ENCODE data around the gene ZNF91.

The ZNF91 gene

DNA sequence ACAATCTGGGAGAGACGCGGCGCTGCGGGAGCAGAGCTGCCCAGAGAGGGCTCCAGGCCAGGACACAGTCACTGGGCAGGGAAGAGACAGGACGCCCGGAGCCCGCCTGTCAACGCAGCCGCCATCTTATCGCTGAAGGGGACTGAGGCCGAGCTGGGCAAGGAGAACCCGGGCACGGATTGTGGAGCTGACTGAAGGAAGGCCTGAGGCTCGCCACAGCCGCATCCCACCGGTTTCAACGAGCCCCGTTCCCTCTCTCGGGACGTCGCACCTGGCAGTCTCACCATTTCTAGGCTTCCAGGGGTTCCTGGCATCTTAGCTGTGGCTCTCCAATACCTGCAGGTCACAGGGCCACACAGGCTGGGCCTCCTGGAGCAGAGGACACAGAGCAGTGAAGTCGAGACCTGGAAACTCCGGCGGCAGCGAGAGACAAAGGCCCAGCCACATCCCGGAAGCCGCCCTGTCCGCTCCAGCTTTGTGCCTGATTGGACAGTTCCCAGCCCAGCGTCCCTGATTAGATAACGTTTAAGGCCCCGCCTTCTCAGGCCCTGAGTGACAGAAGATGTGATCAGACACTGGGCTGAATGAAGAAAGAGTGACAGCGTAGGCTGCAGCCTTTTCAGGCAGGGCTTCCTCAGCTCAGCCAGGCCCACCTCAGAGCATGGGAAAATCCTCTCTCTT, at the start of gene ZNF91:
ZNF91 (minus strand) TSS at position 431 of the 681 bp plus-strand sequence; CDS start at position 314, 117 bp downstream.
- DNase-seq (ENCODE audit: low read depth) = peak; percentile 97
- peak within 1 kb of the TSS; percentile 95 for H3K4me3 ChIP-seq (ENCODE audit: low read length)
- TF ChIP-seq, protein P1, sequence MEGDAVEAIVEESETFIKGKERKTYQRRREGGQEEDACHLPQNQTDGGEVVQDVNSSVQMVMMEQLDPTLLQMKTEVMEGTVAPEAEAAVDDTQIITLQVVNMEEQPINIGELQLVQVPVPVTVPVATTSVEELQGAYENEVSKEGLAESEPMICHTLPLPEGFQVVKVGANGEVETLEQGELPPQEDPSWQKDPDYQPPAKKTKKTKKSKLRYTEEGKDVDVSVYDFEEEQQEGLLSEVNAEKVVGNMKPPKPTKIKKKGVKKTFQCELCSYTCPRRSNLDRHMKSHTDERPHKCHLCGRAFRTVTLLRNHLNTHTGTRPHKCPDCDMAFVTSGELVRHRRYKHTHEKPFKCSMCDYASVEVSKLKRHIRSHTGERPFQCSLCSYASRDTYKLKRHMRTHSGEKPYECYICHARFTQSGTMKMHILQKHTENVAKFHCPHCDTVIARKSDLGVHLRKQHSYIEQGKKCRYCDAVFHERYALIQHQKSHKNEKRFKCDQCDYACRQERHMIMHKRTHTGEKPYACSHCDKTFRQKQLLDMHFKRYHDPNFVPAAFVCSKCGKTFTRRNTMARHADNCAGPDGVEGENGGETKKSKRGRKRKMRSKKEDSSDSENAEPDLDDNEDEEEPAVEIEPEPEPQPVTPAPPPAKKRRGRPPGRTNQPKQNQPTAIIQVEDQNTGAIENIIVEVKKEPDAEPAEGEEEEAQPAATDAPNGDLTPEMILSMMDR (IDR thresholded peaks at IDR 0.05; ENCODE audit: insufficient read depth, low read depth, low read length, missing control alignments) = no peak

- DNase-seq (ENCODE audit: low read depth) = no peak
- TF ChIP-seq, protein P1 (IDR thresholded peaks at IDR 0.05; ENCODE audit: insufficient read depth, low read depth, low read length, missing control alignments) = peak; percentile 47
Observed at GRCh38 chr19:23440791-23441190, 45.5 kb upstream of the ZNF91 start.

DNA sequence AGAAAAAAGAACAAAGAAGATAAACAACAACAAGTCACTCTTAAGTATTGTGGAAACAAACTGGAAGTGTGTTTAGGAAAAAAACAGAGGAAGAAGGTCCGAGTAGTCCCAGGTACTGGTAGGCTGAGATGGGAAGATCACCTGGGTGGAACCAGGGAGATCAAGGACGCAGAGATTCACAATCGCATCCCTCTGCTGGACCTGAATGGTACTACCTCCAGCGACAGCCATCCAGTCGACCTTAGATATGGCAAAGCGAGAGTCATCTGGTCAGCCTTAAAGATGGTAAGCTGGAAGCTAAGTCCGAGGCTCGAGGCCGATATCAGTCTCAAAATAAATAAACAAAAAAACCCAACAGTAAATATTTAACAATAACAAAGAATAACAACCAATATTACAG, 44.9 kb upstream of the ZNF91 start:
- no peak overlapping the region for H3K4me3 ChIP-seq (ENCODE audit: low read length)
- TF ChIP-seq, protein P1 (IDR thresholded peaks at IDR 0.05; ENCODE audit: insufficient read depth, low read depth, low read length, missing control alignments) = peak; percentile 27
- no peak for DNase-seq (ENCODE audit: low read depth)

More at GRCh38 chr19:23440791-23441190, 45.5 kb upstream of the ZNF91 start:
- no peak overlapping the region for H3K4me3 ChIP-seq (ENCODE audit: low read length)

DNA sequence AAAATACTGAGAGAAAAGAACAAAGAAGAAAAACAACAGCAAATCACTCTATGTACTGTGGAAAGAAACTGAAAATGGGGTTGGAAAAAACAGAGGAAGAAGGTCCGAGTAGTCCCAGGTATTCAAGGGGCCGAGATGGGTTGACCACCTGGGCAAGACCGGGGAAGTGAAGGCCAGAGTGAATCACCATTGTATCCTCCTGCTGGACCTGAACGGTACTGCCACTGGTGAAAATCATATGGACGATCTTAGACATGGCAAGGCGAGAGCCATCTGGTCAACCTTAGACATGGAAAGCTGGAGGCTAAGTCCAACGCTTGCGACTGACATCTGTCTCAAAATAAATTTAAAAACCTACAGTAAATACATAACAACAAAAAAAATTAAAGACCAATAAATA, 44.4 kb upstream of the ZNF91 start:
- no peak for DNase-seq (ENCODE audit: low read depth)
- H3K4me3 ChIP-seq (ENCODE audit: low read length) = no peak overlapping the region
- TF ChIP-seq, protein P1 (IDR thresholded peaks at IDR 0.05; ENCODE audit: insufficient read depth, low read depth, low read length, missing control alignments) = peak; percentile 36

DNA sequence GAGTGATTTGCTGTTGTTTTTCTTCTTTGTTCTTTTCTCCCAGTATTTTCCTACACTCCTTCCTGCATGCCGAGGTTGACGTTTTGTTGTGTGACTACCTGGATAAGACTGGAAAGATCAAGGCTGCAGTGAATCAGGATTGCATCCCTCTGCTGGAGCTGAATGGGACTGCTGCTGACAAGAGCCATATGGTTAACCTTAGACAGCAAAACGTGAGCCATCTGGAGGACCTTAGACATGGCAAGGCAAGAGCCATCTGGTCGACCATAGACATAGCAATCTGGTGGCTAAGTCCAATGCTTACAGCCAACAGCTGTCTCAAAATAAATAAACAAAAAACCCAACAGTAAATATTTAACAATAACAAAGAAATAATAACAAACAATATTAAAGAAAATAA, 42.6 kb upstream of the ZNF91 start:
- H3K4me3 ChIP-seq (ENCODE audit: low read length) = no peak overlapping the region
- TF ChIP-seq, protein P1 (IDR thresholded peaks at IDR 0.05; ENCODE audit: insufficient read depth, low read depth, low read length, missing control alignments) = peak; percentile 8

DNA sequence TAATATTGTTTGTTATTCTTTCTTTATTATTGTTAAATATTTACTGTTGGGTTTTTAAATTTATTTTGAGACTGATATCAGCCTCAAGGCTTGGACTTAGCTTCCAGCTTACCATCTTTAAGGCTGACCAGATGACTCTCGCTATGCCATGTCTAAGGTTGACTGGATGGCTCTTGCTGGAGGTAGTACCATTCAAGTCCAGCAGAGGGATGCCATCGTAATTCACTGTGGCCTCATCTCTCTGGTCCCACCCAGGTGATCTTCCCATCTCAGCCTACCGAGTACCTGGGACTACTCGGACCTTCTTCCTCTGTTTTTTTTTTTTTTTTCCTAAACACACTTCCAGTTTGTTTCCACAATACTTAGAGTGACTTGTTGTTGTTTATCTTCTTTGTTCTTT, 41.7 kb upstream of the ZNF91 start:
- no peak overlapping the region for H3K4me3 ChIP-seq (ENCODE audit: low read length)
- DNase-seq (ENCODE audit: low read depth) = no peak
- TF ChIP-seq, protein P1 (IDR thresholded peaks at IDR 0.05; ENCODE audit: insufficient read depth, low read depth, low read length, missing control alignments) = peak; percentile 28

More for the DNA sequence above, 42.6 kb upstream of the ZNF91 start:
- DNase-seq (ENCODE audit: low read depth) = no peak

DNA sequence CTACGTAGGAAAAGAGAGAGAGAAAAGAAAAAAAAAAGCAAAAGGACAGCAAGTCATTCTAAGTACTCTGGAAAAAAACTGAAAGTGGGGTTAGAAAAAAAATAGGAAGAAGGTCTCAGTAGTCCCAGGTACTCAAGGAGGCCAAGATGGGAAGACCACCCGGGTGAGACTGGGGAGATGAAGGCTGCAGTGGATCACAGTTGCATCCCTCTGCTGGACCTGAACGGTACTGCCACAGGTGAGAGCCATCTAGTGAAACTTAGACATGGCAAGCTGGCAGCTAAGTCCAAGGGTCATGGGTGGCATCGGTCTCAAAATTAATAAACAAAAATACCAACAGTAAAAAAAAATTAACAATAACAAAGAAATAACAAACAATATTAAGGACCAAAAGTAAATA, 41.0 kb upstream of the ZNF91 start:
- TF ChIP-seq, protein P1 (IDR thresholded peaks at IDR 0.05; ENCODE audit: insufficient read depth, low read depth, low read length, missing control alignments) = peak; percentile 30
- no peak overlapping the region for H3K4me3 ChIP-seq (ENCODE audit: low read length)
- DNase-seq (ENCODE audit: low read depth) = no peak

Measured in epithelial cell of esophagus (primary cell).